Measurements from ENCODE around the gene FADS1. TPM values are rescaled to one million over a fixed set of nuclear protein-coding genes. Genes with fewer than 3 reads are reported as not detected.

FADS1 gene
- total RNA-seq, 1 experiment from 2014 or later, result 150 TPM

DNA sequence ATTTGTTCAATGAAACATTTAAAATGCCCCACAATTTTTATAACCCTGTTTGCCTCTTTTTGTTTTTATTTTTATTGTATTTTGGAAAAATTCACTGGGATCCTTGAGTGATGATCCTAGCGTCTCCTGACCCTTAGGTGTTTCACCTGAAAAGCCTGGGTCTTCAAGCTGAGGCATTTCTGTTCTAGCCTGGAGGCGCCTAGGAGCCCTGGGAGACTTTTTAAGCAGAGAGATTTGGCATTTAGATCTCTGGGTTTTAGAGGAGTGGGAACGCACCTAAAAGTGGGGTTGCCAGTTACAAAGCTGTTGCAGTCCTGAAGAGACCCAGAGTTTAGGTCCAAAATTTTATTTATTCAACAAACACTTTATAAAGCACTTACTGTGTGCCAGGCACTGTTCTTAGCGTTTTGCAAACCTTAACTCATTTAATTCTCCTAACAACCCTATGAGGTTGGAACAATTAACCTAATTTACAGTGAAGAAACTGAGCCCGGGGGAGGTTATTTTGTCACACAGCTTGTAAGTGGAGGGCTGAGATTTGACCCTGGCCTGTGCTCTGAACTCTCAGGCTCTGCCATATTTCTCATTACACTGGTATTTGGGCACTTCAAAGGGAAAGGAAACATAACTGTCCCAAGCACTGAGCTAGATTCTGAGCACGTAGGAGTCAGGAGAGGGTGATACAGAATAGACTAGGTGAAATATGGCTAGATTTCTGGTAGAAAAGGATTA, 834 bp upstream of the FADS1 start:
- Histone ChIP-seq H4K20me1 (ENCODE audit: insufficient read depth) (no peaks in the 10 kb centered on the region), H3K4me2 (peak overlapping the region; percentile 75), H3K27me3 (ENCODE audit: insufficient read depth, low read depth) (no peaks in the 10 kb centered on the region), H2AFZ (peak overlapping the region; percentile 89), H3K4me1 (replicated peaks; ENCODE audit: insufficient read depth) (peaks cover 42% of the 10 kb centered on the region), H3K9me2 (ENCODE audit: insufficient read depth) (no peaks in the 10 kb centered on the region), H3K27ac (peak overlapping the region; percentile 80), H3K79me2 (ENCODE audit: low read depth) (peaks cover 32% of the 10 kb centered on the region), H3K9me3 (ENCODE audit: insufficient read depth, low read depth) (no peaks in the 10 kb centered on the region), H3K36me3 (ENCODE audit: low read depth) (peaks cover 4% of the 10 kb centered on the region), H3K4me3 (peak overlapping the region; percentile 95), H3F3A (ENCODE audit: insufficient read depth, low read depth) (peaks cover 62% of the 10 kb centered on the region)
- ChIA-PET CTCF (no interaction called here), POLR2A (ENCODE audit: unreplicated experiment) (interaction anchor here (0.6 kb wide), 3 partner anchors 218 to 936 kb away, joined by 3 to 17 read pairs (median 6); partner anchors contain the start of gene ZBTB3)
- intact Hi-C loops (cut with micrococcal nuclease; ENCODE audit: unreplicated experiment), result loop anchor here (1.0 kb wide), 1 partner anchor 11 kb away; the partner anchor contains the start of gene FADS2
- TF ChIP-seq, protein P1, sequence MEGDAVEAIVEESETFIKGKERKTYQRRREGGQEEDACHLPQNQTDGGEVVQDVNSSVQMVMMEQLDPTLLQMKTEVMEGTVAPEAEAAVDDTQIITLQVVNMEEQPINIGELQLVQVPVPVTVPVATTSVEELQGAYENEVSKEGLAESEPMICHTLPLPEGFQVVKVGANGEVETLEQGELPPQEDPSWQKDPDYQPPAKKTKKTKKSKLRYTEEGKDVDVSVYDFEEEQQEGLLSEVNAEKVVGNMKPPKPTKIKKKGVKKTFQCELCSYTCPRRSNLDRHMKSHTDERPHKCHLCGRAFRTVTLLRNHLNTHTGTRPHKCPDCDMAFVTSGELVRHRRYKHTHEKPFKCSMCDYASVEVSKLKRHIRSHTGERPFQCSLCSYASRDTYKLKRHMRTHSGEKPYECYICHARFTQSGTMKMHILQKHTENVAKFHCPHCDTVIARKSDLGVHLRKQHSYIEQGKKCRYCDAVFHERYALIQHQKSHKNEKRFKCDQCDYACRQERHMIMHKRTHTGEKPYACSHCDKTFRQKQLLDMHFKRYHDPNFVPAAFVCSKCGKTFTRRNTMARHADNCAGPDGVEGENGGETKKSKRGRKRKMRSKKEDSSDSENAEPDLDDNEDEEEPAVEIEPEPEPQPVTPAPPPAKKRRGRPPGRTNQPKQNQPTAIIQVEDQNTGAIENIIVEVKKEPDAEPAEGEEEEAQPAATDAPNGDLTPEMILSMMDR (conservative IDR thresholded peaks at IDR 0.05), result no peak
- TF ChIP-seq EZH2 (IDR thresholded peaks at IDR 0.05; ENCODE audit: low read depth), result no peak
- no peak for DNase-seq
- TSS peak; percentile 11 for BruUV-seq (replicated peaks)

- no peaks in the 10 kb centered on the region for H3K9me2 ChIP-seq (ENCODE audit: insufficient read depth)
- BruUV-seq (replicated peaks), result no TSS peak
- ChIA-PET POLR2A (ENCODE audit: unreplicated experiment) (interaction anchor here (0.6 kb wide), 4 partner anchors 22 to 955 kb away, joined by 4 to 5 read pairs (median 4); partner anchors contain the start of gene TAF6L), CTCF (interaction anchor here (2.1 kb wide), 1 partner anchor 19 kb away, joined by 13 read pairs; no protein-coding TSS in a partner anchor)
- intact Hi-C loops (cut with micrococcal nuclease; ENCODE audit: unreplicated experiment), result loop anchor here (1.0 kb wide), 2 partner anchors 75 to 151 kb away; partner anchors contain the start of genes FADS3 and FTH1
- H3F3A ChIP-seq (ENCODE audit: insufficient read depth, low read depth), result peaks cover 65% of the 10 kb centered on the region
- H3K9me3 ChIP-seq (ENCODE audit: insufficient read depth, low read depth), result no peaks in the 10 kb centered on the region
- peak overlapping the region; percentile 95 for H3K4me3 ChIP-seq
- H3K4me2 ChIP-seq, result peak overlapping the region; percentile 75
- peak; percentile 75 to 78 for DNase-seq
- H3K27me3 ChIP-seq (ENCODE audit: insufficient read depth, low read depth), result no peaks in the 10 kb centered on the region
- peak overlapping the region; percentile 89 for H2AFZ ChIP-seq
- no peaks in the 10 kb centered on the region for H4K20me1 ChIP-seq (ENCODE audit: insufficient read depth)
- H3K79me2 ChIP-seq (ENCODE audit: low read depth), result peaks cover 31% of the 10 kb centered on the region
- peaks cover 37% of the 10 kb centered on the region for H3K4me1 ChIP-seq (replicated peaks; ENCODE audit: insufficient read depth)
- no peak for TF ChIP-seq EZH2 (IDR thresholded peaks at IDR 0.05; ENCODE audit: low read depth)
- TF ChIP-seq, protein P1 (conservative IDR thresholded peaks at IDR 0.05), result no peak; the same call in 1 of the 2 replicates
- peak overlapping the region; percentile 80 for H3K27ac ChIP-seq
- peaks cover 19% of the 10 kb centered on the region for H3K36me3 ChIP-seq (ENCODE audit: low read depth)
These were observed 740 bp downstream of the FADS1 start for GRCh38 chr11:61815790-61816735.

Measured in PC-9 (cell line).